Activated naive CD4-positive, alpha-beta T cell treated with Interleukin-2 at 50 U/mL for 16 hours (primary cell): ENCODE data around the gene MYO16.
"Not testable (repeated sequence)": the region's sequence is repeated elsewhere in the genome, so short reads cannot be mapped to it uniquely, and the experiment has no call there.

Experiments
- DNase-seq: peaks from one replicate; pipeline ENCODE4 v3.0.0-alpha.2; 2020

The MYO16 gene

DNA sequence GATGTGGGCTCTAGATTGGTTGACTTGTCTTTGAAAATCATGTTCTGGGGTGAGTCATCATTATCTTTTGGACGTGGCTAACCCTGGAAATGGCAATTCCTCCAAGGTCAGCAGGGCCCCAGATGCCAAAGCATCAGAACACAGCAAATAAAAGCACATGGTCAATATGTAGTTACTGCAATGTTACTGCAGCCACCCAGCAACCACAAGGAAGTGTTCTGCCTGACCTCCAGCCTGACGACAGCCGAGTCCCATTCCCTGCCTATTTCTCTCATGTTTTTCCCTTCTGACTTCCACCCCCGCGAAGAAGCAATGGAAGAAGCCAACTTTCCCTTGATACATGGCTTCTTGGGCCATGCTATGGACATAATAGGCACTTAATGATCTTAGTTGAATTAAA is 579.1 kb downstream of the MYO16 start:
- no peak for DNase-seq

DNA sequence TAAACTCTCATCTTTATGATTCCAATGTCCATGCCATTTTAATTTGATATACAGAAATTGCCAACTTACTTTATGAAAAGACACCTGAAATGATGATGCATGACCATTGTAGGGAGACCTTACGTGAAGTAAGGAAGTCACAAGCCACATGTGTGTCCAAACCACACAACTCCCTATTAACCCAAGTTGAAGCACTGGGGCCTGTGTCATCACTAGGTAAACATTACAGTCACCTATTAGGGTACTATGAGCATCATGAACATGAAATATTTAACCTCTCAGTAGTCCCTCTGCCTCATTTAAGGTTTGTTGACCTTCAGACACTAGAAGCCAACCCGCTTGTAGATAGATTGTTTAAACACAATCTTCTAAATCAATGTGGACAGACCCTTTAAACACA is 580.1 kb downstream of the MYO16 start:
- DNase-seq = no peak

DNA sequence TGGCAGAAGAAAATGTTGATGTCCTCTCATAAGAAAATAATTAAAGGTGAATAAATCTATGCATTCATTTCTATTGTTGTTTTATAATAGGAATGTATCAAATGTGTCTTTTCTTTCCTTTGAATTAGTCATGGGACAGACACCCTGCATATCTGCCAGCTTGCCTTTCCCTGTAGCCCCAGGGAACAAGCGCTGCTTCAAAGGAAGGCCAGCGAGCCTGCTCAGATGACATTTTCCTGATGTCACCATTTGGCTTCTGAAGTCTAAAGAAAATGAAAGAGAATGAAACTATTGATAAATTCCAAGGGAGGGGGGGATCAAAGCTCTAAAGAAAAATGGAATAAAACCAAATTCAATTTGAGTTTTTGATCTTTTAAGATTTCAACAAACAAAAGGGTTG is 582.2 kb downstream of the MYO16 start:
- DNase-seq = no peak

DNA sequence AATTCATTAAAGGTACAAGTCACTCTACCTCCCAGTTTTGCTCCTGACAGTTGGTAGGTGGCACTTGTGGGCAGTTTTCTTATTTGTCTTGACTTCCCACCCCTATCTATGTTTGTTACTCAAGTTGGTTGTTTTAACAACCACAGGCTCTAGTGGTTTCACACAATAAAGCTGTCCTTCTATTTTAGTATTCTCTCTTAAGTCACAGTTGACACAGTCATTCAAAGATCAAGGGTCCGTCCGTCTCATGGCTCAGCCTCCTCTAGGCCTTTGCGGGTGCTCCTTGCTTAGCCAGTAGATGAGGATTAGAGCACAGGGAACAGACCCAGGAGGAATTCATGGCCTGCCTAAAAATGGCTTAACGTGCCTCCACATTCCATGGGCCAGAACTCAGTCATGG is 583.2 kb downstream of the MYO16 start:
- DNase-seq = no peak

DNA sequence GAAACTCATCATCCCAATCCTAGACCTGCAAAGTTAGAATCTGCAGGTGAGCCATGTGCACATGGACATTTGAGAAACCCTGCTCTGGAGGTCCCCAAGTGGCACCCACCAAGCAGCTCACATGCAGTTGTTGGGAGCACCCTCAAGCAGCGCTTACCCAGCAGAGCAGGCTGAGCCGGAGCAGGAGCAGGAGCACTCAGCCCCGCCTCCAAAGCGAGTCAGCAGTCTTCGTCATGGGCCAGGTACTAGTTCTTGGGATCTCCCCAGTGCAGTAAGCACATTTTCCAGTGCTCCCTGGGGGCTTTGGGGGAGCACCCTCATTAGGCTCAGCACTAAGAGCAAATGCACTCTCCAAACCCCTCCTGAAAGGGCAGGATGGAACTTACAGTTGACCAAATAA is 584.3 kb downstream of the MYO16 start:
- no peak for DNase-seq

DNA sequence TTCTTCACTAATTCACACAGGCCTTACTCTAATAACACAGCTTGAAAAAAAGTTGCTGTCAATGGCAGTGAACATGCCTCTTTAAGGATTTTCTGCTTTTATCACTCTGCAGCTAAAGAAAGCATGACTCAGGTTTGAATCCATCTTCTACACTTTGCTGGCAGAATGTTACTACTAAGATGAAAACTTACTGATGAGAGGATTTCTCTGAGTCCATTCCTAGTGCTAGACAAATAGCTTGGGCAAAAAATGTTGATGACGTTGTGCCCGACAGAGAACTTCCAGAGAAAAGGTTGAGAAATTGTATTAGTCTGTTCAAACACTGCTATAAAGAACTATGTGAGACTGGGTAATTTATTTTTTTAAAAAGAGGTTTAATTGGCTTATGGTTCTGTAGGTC is 585.0 kb downstream of the MYO16 start:
- no peak for DNase-seq

DNA sequence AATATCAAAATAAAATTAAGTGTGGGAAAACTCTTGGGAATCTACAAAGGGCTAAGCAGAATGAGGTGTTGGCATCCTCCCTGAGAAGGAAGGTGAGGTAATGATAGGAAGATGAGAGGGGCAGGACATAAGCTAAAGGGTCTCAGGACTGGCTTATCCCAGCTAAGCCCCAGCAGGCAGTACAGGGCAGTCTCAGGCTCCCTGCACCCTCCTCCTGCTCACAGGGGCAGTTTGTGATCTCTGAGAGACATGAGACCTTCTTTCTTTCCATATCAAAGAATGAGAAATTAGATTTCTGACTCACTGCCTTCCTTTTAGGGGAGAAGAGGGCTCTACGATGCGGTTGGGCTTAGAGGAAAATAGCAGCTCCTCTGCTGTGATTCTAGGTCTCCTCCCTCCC is 586.0 kb downstream of the MYO16 start:
- no peak for DNase-seq

DNA sequence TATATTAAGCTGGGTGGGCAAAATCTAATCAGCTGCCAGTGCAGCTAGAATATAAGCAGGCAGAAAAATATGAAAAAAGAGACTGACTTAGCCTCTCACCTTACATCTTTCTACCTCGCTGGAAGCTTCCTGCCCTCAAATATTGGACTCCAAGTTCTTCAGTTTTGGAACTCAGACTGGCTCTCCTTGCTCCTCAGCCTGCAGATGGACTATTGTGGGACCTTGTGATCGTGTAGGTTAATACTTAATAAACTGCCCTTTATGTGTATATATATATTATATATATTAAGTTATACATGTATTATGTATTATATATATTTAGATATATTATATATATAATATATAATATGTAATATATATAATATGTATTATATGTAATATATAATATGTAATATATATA is 588.1 kb downstream of the MYO16 start:
- not testable (repeated sequence) for DNase-seq

DNA sequence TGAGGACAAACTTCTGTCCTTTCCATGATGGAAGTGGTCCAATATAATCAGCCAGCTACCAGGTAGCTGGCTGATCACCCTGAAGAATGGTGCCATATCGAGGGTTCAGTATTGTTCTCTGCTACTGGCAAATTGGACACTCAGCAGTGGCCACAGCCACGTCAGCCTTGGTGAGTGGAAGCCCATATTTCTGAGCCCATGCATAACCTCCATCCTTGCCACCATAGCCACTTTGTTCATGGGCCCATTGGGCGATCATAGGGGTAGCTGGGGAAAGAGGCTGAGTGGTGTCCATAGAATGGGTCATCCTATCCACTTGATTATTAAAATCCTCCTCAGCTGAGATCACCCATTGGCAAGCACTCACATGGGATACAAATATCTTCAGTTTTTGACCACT is 591.2 kb downstream of the MYO16 start:
- DNase-seq = no peak

DNA sequence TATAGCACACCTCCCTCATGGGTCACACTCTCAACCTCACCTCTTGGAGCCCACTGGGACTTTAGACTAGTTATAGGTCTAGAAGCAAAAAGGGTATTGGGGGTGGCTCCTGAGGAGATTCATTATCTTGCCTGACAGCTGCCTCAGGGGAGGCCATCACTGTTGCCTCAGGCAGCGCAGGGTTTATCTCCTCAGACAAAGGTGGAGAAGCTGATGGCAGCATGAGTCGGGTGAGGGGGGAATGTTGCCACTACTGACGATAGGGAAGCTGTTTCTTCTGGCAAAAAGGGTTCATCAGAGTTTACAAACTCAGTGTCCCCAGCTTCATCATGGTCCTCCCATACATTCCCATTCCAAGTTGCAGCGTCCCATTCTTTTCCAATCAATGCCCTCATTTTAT is 594.6 kb downstream of the MYO16 start:
- DNase-seq = no peak

DNA sequence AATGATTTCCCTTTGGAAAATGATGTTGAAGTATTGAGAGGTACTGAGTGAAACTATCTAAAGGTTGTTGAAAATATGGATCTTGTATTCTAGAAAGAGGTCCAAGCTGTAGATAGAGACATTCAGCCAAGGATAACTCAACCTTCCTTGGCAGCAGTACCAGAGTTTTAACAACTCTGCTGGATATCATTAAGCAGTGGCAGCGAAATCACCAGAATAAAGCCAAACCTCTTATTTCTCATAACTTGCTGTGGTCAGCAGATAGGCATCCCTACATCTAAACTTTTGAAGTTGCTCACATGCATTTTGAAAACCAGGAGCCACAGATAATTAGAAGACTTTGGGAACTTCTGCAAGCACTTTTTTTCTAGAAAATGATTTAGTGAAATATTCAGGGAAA is 597.2 kb downstream of the MYO16 start:
- no peak for DNase-seq

DNA sequence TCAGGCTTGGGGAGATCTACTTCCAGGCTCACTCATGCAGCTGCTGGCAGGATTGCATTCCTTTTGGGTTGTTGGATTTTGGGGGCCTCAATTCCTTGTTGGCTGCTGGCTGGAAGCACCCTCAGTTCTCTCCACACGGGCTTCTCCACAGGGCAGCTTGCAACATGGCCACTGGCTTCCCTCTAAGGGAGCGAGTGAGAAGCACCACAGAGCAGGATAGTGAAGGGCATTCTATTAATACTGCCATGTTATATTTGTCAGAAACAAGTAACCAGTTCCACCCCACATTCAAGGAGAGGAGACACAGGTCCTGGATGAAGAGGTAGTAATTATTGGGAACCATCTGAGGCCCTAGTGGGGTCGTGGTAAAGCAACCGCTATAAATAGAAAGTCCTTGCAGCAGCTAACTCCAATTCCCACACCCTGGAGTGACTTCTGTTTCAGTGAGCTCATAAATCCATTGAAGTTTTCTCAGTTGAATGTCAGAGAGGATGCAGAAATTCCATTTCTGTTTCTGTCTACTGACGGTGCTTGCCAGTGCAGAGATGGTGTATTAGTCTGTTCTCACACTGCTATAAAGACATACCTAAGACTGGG is 598.0 kb downstream of the MYO16 start:
- DNase-seq = no peak

DNA sequence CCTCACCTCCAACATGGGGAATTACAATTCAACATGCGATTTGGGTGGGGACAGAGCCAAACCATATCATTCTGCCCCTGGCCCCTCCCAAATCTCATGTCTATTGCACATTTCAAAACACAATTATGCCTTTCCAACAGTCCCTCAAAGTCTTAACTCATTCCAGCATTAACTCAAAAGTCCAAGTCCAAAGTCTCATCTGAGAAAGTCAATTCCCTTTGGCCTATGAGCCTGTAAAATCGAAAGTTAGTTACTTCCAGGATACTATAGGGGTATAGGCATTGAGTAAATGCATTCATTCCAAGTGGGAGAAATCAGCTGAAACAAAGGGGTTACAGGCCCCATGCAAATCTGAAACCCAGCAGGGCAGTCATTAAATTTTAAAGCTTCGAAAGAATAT is 598.8 kb downstream of the MYO16 start:
- DNase-seq = no peak

DNA sequence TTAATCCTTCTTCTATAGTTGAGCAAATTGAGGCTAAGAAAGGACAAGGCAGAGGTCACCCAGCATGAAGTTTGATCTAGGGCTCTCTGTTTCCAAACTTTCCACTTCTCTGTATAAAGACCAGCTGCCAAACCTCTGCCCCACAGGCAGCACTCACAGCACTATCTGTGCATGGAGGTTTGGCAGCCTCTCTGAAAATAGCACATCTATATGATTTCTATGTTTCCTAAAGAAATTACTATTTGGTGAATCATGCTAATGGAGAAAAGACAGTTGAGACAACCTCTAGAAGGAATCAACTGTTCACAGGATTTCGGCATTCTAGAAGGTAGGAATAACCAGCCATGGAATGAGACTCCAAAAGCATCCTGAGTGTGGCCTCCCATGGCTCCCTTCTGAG is 602.5 kb downstream of the MYO16 start:
- DNase-seq = no peak

DNA sequence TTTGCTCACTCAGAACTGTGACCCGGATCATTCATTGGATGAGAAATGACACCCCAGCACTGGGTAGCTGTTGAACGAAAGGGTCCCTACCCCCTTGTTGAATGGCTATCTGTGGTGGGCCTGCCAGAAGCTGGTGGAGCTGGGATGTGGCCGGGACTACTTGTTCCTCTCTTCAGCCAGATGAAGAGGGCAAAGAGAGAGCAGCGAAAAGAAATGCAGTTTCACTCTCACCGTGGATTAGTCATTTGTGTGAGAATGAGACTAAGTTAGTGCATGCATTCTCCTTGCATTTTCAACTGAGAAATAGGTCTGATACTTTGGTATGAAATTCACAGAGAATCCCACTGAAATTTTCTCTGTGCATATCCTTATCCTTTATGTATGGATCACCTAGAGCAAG is 603.9 kb downstream of the MYO16 start:
- no peak for DNase-seq

DNA sequence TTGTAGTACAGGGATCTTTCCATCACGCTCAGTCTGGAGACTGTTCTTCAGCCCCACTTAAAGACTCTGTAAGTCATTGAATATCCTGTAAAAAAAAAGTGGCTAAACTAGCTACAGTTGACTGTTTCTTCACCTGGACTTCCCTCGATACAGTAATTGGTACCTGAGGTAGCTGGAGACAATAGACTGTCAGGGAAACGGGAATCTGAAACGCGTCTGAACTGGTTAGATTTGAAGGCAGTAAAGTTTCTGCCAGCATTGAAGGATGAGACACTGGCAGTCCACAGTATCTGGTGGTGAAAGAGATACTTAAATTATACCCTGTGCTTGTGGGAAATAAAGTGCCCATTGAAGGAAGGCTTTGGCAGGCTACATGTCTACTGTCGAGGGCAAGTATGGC is 606.5 kb downstream of the MYO16 start:
- DNase-seq = no peak

DNA sequence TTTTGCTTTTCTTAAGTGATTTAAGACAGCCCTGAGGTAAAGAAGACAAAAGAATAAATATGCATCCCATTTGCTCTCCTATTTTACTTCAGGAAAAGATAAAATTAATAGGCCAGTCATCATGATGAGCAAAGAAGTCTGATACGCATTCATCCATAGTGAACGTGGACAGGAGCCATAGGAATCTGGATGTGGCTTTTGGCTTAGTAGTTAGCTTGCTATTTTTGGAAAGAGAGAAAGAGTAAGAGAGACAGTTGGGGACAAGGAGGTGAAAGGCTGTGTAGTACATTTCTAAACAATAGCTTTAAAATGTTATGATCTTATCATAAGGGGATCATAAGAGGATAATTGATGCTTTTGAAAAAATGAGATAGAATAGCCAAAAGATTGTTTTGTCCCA is 611.7 kb downstream of the MYO16 start:
- no peak for DNase-seq

DNA sequence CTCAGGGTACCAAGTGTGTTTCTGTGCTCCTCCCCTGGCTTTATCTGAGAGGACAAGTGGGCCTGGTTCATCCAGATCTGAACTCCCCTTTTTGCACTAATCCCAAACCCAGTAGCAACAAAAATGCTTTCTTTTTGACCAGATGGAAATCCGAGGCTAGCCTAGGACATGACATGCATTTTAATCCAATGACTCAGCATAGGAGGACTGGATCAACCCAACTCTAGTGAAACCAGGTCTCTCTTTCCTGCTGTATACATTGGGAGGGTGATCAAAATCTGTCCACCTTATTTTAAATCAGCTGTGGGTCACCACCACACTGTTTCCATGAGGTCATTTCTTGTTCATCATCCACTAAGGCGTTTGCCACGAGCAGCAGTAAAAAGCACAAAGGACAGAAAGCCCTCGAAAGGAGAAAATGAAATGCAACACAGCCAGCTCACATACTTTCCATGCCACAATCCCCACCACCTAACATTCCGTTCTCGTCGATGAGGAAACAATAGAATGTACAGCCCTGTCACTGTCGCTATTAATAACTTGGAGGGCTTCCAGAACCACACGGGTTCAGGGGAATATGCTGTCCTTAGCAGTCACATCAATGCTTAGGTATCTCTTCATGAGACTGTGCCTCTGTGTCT is 614.0 kb downstream of the MYO16 start:
- DNase-seq = no peak

DNA sequence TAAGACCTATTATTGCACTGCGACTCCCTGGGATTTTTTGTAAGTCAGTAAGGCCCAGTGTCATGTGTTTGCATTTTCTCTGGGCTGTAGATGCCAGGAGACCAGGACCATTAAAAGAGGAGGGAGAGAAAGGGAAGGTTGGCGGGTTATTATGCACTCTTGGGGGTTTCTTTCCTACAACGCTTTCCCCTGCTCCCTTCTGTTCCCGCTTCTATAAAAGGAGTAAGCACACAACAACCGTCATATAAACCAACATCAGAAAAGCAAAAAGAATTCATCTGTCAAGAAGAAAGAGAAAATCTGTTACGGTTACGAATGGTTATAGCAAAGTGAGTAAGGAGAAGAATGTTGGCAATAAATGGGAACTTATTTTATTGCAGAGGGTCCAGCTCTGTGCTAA is 615.2 kb downstream of the MYO16 start:
- DNase-seq = no peak

DNA sequence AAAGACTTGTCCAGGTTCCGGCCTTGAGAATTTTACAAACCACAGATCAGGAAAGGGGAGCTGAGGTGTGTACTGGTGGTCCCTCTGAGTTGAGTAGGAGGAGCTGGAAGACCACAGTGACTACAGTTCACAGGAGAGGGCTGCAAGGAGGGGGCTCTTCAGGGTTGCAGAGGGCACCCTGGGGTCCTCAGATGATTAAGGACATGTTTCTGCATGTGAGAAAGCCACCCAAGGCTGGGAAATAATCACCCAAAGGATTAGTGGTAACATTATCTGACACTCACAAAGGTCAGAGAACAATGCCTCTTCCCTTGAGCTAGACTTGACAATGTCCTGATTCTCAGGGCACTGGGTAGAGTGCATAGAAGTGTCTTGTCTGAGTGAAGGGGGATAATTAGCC is 616.6 kb downstream of the MYO16 start:
- no peak for DNase-seq

DNA sequence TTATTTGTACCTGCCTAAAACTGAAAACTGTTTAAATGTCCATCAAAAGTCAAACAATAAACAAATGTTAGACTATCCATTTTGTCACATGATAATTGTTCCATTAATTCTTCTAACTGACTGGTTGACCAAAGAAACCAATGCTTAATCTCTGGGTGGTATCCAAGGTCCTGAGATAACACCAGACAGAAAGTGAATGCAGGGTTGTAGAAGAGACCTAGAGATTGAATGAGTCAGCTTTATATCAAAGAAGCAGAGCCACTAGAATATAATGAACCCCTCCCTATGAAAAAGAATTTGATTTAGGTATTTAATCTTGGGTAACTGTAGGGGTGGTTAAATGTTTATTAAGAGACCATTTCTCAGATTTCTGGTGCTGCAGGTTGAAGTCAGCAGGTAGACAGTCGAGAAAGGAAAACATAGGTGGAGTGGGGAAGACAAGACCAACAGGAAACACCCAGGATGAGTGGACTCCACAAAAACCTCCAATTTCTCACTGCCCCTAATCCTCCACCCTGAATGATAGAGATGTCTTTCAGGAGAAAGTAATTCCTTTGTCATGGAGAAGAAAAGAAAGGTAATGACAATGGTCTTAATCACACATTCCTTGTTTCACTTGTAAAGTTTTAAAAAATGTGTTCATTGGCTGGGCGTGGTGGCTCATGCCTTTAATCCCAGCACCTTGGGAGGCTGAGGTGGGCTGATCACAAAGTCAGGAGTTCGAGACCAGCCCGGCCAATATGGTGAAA is 620.5 kb downstream of the MYO16 start:
- no peak for DNase-seq

DNA sequence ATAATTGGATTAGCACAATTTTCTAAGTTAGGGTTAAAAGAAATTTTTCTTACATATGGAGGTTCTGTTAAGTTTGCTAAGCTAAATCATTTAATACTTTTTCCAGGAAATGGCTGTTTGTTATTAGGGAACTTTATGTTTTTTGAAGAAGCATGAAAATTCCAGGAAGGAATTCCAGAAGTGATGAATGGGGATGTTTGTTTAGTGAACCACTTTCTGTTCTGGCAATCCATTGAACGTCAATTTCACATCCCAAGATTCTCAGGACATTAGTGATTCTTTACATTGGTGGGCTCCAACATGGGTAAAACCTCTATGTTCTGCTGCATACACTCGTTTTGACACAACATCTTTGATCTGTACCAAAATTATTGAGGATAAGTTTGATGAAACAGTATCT is 622.5 kb downstream of the MYO16 start:
- no peak for DNase-seq

DNA sequence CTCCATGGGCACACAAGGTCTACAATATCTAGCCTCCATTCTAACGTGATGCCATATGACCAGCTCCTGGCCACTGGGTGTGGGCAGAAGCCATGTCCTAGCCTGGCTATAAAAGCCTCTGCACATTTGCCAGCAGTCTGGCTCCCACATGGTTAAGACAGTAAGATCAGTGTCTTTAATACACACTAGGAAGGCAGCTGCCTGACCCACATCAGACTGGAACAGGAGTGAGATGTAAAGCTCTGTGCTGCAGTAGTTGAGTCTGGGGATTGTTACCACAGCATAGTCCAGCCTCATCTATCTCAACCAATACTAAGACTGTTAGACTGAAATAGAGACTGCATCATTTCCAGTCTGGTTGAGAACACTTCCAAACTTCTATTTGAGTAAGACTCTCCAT is 623.9 kb downstream of the MYO16 start:
- no peak for DNase-seq

DNA sequence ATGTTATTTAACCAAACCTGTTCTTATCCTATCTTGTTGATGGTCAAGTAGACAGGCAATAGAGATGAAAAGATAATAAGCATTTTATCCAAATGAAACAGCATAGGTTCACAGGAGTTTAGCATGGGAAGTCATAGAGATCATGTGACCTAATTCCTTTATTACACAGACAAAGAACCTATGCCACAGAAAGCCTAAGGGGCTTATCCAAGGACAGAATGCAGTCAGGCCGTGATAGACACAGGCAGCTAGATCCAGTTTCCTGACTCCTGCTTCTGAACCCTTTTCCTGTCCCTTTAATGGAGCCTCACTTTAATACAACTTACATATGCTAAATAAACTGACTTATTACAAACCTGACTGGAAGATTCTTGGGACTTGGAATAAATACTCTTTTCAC is 624.9 kb downstream of the MYO16 start:
- no peak for DNase-seq
